Right lung (tissue), 5 donors: ENCODE data around the gene GATAD2A. TPM values are rescaled to one million over a fixed set of nuclear protein-coding genes. Genes with fewer than 3 reads are reported as not detected.

Source experiments
- DNase-seq, 2 donors: peaks; one replicate each; pipeline ENCODE4 v3.0.0-alpha.2; 2013
- polyA plus RNA-seq, 5 donors: library from polyadenylated mRNA; unstranded; fragments of 120-200 nt; gene quantifications; one replicate each; pipeline versions ENCODE4 v1.2.1 to v1.2.3, GENCODE V29; 2013; ENCODE audit warnings: inconsistent platforms in 1 of 5, low replicate concordance in 1 of 5; ENCODE audit not compliant: insufficient read length in 5 of 5, insufficient read depth in 1 of 5

The GATAD2A gene
- polyA plus RNA-seq, 5 donors: 33.1 to 57.9 (median 43.8) TPM

- DNase-seq: no peak
Measured at GRCh38 chr19:19418555-19419260, 13.2 kb downstream of the GATAD2A start.

DNA sequence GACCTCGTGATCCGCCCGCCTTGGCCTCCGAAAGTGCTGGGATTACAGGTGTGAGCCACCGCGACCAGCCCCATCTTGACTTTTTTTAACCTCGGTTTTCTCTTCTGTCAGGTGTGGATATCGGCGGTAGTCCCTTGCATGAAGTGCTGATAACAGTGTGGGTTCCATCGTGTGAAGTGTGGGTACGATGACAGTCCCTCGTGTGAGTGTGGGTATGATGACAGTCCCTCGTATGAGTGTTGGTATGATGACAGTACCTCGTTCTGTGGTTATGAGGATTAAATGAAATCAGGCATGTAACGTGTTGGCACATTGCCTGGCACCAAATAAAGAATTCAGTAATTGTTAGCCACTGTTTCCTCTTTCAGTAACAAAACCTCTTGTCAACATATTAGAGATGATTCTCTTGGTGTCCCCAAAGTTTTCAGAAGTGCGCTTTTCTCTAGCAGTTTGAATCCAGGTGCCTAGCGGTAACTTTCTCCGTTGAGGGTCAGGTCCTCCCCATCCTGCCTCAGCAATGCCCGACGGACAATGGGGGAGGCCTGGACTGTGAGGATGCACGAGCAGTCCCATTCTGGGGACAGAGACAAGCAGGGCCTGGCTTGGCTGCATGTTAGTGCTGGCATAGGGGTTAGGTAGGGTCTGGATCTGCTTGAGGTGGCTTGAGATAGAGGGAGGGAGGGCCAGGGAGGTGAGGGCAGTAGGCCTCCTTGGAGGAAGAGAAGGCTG lies 15.3 kb downstream of the GATAD2A start:
- no peak for DNase-seq

- no peak for DNase-seq
Measured at GRCh38 chr19:19421299-19421696, 15.8 kb downstream of the GATAD2A start.

DNA sequence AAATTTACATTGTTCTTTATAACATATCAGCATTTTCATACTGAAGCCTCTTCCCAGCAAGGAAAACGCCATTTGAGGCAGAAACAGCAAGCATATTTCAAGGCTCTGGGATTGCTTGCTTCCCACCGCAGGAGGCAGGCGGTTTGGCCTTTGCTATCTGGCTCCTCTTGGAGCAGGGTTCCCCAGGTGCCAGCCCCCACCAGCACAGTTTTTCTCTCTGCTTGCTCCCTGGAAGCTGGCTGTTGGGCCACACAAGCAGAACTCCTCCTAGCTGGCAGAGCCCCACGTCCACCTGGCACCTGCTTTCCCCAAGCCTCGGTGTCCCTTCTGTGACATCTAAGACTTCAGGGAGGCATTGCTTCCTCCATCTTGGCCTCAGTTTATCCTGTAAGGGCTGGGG lies 16.7 kb downstream of the GATAD2A start:
- DNase-seq: no peak

DNA sequence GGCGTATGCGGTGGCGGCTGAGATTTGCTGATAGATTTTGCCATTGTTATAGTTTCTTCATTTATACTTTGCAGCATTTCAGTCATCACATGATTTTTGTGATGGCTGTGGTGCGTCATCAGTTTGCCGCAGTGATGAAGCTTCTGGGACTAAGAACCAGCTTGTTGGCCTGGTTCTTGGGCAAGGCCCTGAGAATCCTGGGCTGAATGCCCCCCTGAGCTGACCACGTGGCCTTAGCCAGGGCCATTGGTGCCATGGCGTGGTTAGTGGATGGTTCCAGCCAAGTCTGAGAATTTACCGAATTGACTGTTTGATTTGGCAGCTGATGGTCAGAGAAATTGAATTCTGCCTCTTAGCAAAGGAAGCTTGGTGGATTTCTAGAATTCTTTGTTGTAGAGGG lies 17.8 kb downstream of the GATAD2A start:
- no peak for DNase-seq

GRCh38 chr19:19425170-19425875 lies 19.8 kb downstream of the GATAD2A start:
- no peak for DNase-seq

GRCh38 chr19:19426216-19426615 lies 20.7 kb downstream of the GATAD2A start:
- DNase-seq: no peak

DNA sequence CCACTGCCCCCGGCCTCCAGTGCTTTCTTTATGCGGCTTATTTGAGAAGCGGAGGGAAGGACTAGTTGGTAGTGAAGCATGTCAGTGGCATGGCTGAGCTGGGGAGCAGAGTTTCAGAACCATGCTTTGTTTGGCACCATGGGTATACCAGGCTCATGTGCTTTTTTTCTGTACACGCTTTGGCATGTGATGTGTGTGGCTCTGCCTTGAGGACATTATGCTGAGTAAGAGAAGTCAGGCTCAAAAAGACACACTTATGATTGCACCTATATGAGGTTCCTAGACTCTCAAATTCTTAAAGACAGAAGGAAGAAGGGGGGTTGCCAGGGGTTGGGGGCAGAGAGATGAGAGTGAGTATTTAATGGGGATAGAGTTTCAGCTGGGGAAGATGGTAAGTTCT lies 21.3 kb downstream of the GATAD2A start:
- DNase-seq: no peak

- no peak for DNase-seq
Measured at GRCh38 chr19:19427302-19427701, 21.8 kb downstream of the GATAD2A start.

- no peak for DNase-seq
Measured at GRCh38 chr19:19427944-19428343, 22.5 kb downstream of the GATAD2A start.

- DNase-seq: no peak
Measured at GRCh38 chr19:19428746-19429145, 23.3 kb downstream of the GATAD2A start.

- no peak for DNase-seq
Measured at GRCh38 chr19:19429361-19429760, 23.9 kb downstream of the GATAD2A start.

- no peak for DNase-seq
Measured at GRCh38 chr19:19432732-19433131, 27.3 kb downstream of the GATAD2A start.

DNA sequence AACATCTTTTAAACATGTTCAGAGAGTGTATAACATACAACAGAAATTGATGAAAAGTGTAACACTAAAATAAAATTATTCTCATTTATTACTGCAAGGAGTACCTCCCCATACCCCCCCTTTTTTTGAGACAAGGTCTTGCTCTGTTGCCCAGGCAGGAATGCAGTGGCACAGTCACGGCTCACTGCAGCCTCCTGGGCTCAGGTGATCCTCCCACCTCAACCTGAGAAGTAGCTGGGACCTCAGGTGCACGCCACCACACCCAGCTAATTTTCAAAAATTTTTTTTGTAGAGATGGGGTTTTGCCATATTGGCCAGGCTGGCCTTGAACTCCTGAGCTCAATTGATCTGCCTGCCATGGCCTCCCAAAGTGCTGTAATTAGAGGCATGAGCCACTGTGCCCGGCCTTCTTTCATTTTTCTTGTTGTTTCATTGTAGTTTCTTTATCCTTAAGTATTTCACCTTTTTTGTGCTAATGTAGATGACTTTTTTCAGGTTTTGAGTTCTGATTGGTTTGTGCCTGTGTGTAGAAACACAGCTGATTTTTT lies 28.3 kb downstream of the GATAD2A start:
- no peak for DNase-seq

DNA sequence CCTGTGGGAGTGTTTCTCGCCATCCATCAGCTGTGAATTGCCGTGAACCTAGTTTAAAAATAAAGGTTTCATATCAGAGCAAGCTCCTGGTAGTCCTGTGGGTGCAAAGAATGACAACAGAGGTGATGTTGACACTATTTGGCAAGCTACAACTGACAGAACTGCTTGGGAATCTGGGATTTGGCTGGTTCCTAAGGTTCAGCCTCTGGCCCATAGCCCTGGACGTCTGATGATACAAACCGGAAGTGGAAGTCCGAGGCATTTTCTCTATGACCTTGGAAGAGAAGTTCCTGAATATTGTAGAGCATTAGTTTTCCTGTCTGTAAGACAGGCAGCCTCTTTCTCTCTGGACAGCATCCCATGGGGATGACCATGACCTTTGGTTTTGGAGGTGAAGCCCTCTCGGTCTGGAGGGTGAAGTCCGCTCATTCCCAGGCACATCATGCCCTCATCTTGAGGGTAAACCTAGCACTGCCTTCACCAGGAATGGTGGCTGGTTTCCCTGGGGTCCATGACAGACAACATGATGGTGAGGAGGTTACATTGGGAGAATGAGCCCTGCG lies 29.1 kb downstream of the GATAD2A start:
- no peak for DNase-seq

- DNase-seq: no peak
Measured at GRCh38 chr19:19436137-19436691, 30.7 kb downstream of the GATAD2A start.

DNA sequence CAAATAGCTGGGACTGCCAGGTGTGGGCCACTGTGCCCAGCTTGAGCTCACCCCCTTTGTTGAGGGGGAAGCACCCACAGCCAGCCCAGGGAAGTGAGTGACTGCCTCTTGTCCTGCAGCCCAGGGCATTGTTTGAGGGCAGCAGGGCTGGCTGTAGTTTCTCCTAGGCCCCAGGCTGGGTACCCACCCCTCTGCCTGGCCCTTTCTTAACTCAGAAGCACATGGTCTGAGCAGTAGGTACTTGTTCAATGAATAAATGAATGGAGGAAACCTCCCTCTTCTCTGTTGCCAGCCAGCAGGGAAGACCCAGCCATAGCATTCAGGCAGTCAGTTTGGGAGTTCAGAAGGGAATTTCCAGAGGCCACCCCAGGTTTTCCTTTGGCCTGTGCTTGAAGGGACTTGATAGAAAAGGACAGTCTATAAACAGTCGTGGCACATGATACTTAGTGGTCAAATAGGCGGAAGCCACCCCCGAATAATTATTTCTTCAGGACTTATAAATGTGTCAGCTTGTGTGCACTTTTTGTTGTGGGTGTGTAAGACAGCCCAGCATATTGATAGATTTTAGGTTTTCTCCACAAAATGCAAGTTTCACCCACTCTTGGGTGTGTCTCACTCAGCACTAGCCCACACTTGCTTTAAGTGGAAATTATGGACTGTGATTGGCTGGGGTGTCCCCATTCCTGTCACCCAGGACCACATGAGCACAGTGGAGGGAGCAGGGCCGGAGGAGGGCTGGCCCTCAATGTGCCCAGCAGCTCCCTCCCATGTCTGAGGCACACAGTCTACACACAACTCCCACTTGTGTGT lies 33.1 kb downstream of the GATAD2A start:
- no peak for DNase-seq

DNA sequence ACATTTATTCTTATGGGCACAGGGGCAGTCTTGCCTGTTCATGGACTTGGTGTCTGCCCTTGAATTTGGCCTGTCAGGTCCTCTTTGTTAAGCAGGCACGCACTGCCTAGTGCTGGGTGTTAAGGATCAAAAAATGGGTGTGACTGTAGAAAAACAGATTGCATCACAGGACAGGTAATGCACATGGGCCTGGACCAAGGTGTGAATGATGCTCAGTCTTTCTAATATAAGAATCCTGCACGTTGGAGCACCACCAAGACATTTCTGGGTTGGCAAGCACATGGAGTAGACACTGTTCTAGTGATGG lies 33.7 kb downstream of the GATAD2A start:
- DNase-seq: no peak

DNA sequence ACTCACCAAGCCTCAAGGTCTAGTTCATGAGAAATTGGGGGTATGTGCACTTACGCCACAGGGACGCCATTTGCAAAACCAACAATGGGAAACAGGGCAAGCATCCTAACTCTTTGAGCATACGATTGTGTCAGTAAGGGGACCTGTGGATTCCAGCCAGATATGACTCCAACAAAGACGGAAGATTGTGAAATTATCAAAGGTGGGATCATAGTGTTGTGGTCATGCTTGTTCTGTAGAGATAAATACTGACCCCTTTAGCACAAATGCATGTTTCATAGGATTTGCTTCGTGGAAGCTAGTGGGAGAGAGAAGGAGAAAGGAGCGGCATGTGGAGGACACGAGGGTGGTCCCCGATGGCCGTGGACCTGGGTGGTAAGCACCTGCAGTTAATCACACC lies 37.8 kb downstream of the GATAD2A start:
- no peak for DNase-seq

GRCh38 chr19:19443902-19444680 lies 38.6 kb downstream of the GATAD2A start:
- no peak for DNase-seq
